ENCODE results near the gene TXNDC5. TPM values are rescaled to one million over a fixed set of nuclear protein-coding genes. Genes with fewer than 3 reads are reported as not detected.
A peak's percentile ranks its signal among the peaks of the same experiment; 100 is the strongest.

TXNDC5 gene
- total RNA-seq, 1 donor from 2014 or later: 193 TPM

DNA sequence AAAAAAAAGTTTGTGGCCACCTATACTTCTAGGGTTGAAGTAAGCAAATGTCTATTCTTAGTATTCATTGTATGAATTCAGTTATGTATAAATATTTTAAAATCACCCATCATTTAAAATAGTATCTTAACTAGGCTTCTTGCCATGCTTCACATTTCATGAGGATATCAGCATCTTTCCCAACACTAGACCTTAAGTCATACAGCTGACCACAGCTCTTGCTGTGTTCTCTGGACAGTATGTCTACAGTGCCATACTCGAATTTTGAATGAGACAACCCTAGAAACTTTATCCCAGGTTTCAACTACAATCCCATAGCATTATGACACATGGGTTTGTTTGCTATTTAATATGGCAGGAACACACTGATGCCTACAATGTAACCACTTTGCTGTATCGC is 5.2 kb downstream of the TXNDC5 start:
- H3K4me3 ChIP-seq (ENCODE audit: insufficient read depth, low read depth, low read length): no peak overlapping the region
- H3K27ac Mint-ChIP-seq (ENCODE audit: unreplicated experiment): no peak overlapping the region
- no peaks in the 10 kb centered on the region for H3K27me3 Mint-ChIP-seq (ENCODE audit: low read depth, unreplicated experiment)
- H3K9me3 Mint-ChIP-seq (ENCODE audit: unreplicated experiment): peaks cover 2% of the 10 kb centered on the region
- peaks cover 16% of the 10 kb centered on the region for H3K36me3 Mint-ChIP-seq (ENCODE audit: low read depth, unreplicated experiment)
- H3K4me1 Mint-ChIP-seq (ENCODE audit: low read depth, unreplicated experiment): peaks cover 10% of the 10 kb centered on the region
- DNase-seq (ENCODE audit: low read depth) (no peak), FAIRE-seq (no peak)
- H3K4me3 Mint-ChIP-seq (ENCODE audit: unreplicated experiment): no peak overlapping the region
- no peak for TF ChIP-seq EZH2 (IDR thresholded peaks at IDR 0.05; ENCODE audit: insufficient read depth, low read length)
- TF ChIP-seq, protein P1, sequence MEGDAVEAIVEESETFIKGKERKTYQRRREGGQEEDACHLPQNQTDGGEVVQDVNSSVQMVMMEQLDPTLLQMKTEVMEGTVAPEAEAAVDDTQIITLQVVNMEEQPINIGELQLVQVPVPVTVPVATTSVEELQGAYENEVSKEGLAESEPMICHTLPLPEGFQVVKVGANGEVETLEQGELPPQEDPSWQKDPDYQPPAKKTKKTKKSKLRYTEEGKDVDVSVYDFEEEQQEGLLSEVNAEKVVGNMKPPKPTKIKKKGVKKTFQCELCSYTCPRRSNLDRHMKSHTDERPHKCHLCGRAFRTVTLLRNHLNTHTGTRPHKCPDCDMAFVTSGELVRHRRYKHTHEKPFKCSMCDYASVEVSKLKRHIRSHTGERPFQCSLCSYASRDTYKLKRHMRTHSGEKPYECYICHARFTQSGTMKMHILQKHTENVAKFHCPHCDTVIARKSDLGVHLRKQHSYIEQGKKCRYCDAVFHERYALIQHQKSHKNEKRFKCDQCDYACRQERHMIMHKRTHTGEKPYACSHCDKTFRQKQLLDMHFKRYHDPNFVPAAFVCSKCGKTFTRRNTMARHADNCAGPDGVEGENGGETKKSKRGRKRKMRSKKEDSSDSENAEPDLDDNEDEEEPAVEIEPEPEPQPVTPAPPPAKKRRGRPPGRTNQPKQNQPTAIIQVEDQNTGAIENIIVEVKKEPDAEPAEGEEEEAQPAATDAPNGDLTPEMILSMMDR (IDR thresholded peaks at IDR 0.05; ENCODE audit: insufficient read depth, low read depth, low read length): no peak
- H3K9me3 ChIP-seq (ENCODE audit: insufficient read depth, low read depth, low read length): no peaks in the 10 kb centered on the region
- H3K27ac ChIP-seq (ENCODE audit: low read depth, low read length): no peak overlapping the region
- peaks cover 87% of the 10 kb centered on the region for H3K79me2 ChIP-seq (ENCODE audit: insufficient read depth, low read length)
- no peaks in the 10 kb centered on the region for H3K4me1 ChIP-seq (ENCODE audit: insufficient read depth, low read length)
- peaks cover 91% of the 10 kb centered on the region for H4K20me1 ChIP-seq (ENCODE audit: insufficient read depth, low read length)
- H3K27me3 ChIP-seq (ENCODE audit: insufficient read depth, low read length): no peaks in the 10 kb centered on the region
- no peak overlapping the region for H2AFZ ChIP-seq (ENCODE audit: low read depth, low read length)
- no peak overlapping the region for H3K4me2 ChIP-seq (ENCODE audit: low read length)
- no peak overlapping the region for H3K9ac ChIP-seq (ENCODE audit: low read length)
- H3K36me3 ChIP-seq (ENCODE audit: insufficient read depth, low read length): peaks cover 42% of the 10 kb centered on the region

DNA sequence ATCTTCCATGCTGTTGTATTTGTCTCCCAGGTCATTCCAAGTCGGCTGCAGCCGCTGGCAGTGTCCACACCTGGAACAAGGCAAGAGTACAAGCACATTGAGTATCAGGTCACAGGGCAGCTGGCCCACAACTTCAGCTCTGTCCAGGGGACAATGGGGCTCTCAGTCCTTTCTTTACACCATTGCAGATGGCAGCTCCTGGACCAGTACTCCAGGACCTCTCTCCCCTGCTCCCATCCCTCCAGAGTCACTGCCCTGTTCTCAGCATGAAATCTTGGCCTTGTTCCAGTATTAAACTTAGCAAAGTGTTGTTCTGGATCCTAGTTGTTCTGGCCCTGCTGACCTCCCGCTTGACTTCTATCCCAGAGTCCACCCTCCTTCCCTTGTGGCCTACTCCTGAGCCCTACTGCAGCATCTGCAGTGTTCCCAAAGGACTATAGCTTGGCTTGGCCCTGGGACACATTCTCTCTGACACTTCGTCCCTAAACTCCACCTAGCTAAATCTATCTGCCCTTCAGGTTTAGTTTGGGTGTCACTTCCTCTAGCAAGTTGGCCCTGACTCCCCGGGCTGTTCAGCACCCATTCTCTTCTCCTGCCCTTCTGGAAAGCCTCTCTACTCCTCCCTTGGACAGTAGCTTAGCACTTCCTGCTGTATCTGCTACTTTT is 5.8 kb downstream of the TXNDC5 start:
- no peak for FAIRE-seq

More for the DNA sequence above, 5.8 kb downstream of the TXNDC5 start:
- TF ChIP-seq, protein P1 (IDR thresholded peaks at IDR 0.05; ENCODE audit: insufficient read depth, low read depth, low read length): no peak
- no peak for TF ChIP-seq EZH2 (IDR thresholded peaks at IDR 0.05; ENCODE audit: insufficient read depth, low read length)
- DNase-seq (ENCODE audit: low read depth): no peak
- H3K36me3 Mint-ChIP-seq (ENCODE audit: low read depth, unreplicated experiment): peaks cover 16% of the 10 kb centered on the region
- Histone ChIP-seq H4K20me1 (ENCODE audit: insufficient read depth, low read length) (peaks cover 98% of the 10 kb centered on the region), H3K4me1 (ENCODE audit: insufficient read depth, low read length) (no peaks in the 10 kb centered on the region), H3K9me3 (ENCODE audit: insufficient read depth, low read depth, low read length) (no peaks in the 10 kb centered on the region), H3K27ac (ENCODE audit: low read depth, low read length) (no peak overlapping the region), H3K9ac (ENCODE audit: low read length) (no peak overlapping the region), H3K79me2 (ENCODE audit: insufficient read depth, low read length) (peaks cover 85% of the 10 kb centered on the region), H3K4me2 (ENCODE audit: low read length) (no peak overlapping the region), H3K27me3 (ENCODE audit: insufficient read depth, low read length) (no peaks in the 10 kb centered on the region), H3K36me3 (ENCODE audit: insufficient read depth, low read length) (peaks cover 47% of the 10 kb centered on the region), H3K4me3 (ENCODE audit: insufficient read depth, low read depth, low read length) (no peak overlapping the region), H2AFZ (ENCODE audit: low read depth, low read length) (no peak overlapping the region)
- H3K4me3 Mint-ChIP-seq (ENCODE audit: unreplicated experiment): peak overlapping the region; percentile 14
- H3K4me1 Mint-ChIP-seq (ENCODE audit: low read depth, unreplicated experiment): peaks cover 10% of the 10 kb centered on the region
- H3K27me3 Mint-ChIP-seq (ENCODE audit: low read depth, unreplicated experiment): no peaks in the 10 kb centered on the region
- H3K9me3 Mint-ChIP-seq (ENCODE audit: unreplicated experiment): peaks cover 2% of the 10 kb centered on the region
- H3K27ac Mint-ChIP-seq (ENCODE audit: unreplicated experiment): no peak overlapping the region
